Measurements from ENCODE around the gene SNRPB2.

SNRPB2 gene

DNA sequence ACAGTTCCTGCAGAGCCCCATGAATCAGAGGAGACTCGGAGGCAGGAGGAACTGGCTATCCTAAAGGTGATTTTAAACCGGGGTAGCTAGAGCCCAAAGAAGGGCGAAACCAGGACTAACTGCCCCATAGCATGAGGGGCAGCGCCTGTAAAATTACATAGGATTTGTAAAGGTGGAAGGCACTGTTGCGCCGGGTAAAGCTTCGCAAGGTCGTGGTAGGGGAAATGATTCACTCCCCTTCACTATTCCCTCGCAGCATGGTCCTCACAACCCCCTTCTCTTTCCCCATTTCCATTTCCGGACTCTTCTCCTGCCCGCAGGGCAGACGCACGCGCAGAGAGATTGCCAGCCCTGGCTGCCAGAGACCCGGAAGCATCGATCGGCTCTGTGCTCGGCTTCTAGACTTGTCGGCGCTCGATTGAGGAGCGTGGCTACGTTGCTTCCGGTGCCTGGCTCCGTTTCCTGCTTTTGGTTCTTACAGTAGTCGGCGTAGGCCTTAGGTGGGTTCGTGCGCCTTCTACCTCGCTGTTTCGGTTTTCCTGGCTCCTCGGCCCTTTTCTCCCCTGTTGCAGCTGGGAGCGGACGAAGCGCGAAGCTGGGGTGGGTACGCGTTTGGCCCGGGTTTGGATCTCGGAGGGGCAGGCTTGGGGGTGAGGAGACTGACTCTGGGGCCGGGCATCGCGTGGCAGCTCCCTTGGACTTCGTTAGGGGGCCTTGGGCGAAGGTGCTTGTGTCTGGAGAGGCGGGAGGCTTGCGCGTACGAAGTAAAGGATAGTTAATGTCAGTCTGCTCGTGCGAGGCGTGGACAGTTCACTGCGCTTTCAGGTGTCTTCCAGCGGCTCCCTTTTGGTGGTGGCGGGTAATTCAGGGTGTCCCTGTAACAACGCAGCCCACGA, at the start of gene SNRPB2:
Gene SNRPB2 (plus strand): TSS at position 462 of the 896 bp plus-strand sequence. CDS start 1,677 bp downstream, outside the sequence.
- Histone ChIP-seq H3K36me3 (peaks cover 33% of the 10 kb centered on the region), H3K27ac (peak within 1 kb of the TSS; percentile 70), H3K27me3 (peaks cover 45% of the 10 kb centered on the region), H3K4me3 (ENCODE audit: low read depth in 1 of 2, low read length in 1 of 2) (peak within 1 kb of the TSS; percentile 67 to 68), H3K4me1 (ENCODE audit: control insufficient read depth in 1 of 2, insufficient read depth in 1 of 2, low read depth in 1 of 2, low read length in 1 of 2) (peaks cover 12 to 14% of the 10 kb centered on the region in 2 experiments), H3K9me3 (no peaks in the 10 kb centered on the region)
- TF ChIP-seq, protein P1, sequence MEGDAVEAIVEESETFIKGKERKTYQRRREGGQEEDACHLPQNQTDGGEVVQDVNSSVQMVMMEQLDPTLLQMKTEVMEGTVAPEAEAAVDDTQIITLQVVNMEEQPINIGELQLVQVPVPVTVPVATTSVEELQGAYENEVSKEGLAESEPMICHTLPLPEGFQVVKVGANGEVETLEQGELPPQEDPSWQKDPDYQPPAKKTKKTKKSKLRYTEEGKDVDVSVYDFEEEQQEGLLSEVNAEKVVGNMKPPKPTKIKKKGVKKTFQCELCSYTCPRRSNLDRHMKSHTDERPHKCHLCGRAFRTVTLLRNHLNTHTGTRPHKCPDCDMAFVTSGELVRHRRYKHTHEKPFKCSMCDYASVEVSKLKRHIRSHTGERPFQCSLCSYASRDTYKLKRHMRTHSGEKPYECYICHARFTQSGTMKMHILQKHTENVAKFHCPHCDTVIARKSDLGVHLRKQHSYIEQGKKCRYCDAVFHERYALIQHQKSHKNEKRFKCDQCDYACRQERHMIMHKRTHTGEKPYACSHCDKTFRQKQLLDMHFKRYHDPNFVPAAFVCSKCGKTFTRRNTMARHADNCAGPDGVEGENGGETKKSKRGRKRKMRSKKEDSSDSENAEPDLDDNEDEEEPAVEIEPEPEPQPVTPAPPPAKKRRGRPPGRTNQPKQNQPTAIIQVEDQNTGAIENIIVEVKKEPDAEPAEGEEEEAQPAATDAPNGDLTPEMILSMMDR (IDR thresholded peaks at IDR 0.05) = no peak

DNA sequence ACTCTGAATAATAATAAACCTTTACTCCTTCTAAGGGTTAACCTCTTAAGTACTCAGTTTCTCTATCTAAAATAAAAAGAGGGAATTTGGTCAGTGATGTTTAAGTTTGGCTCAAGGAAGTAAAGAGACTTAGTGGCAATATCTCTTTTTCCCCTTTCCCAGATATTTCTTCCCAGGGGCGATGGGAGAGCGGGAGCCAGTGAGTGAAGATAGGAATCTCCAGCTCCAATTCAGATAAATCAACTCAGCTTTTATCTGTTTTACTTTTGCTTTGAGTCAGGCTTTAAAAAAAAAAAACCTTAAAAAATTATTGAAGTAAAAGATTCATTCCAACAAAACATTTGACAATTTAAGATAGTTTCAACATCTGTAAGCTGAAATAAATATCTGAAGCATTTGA, 45.4 kb upstream of the SNRPB2 start:
- H3K27me3 ChIP-seq = no peaks in the 10 kb centered on the region
- H3K4me1 ChIP-seq (ENCODE audit: control insufficient read depth in 1 of 2, insufficient read depth in 1 of 2, low read depth in 1 of 2, low read length in 1 of 2) = no peaks in the 10 kb centered on the region
- no peak overlapping the region for H3K27ac ChIP-seq
- H3K36me3 ChIP-seq = no peaks in the 10 kb centered on the region
- TF ChIP-seq, protein P1 (IDR thresholded peaks at IDR 0.05) = no peak
- no peaks in the 10 kb centered on the region for H3K9me3 ChIP-seq
- no peak overlapping the region for H3K4me3 ChIP-seq (ENCODE audit: low read depth in 1 of 2, low read length in 1 of 2)

DNA sequence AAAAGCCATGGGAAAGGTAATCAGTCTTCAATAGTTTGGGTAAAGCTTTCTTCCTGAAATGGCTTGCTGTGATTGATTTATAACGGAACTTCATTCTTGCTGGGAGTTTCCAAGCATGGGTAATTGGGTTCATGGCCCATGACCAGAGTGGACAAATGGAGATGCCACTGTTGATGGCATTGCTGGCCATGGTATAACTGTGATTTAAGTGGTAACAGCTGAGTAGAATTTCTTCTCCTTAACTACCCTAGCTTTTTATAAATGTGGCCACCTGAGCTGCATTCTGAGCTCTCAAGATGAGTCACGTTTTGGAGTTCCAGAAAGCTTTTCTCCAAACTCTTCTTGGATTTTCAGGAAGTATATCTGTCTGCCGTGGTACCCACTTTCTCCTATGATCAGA, 39.9 kb upstream of the SNRPB2 start:
- H3K4me1 ChIP-seq (ENCODE audit: control insufficient read depth in 1 of 2, insufficient read depth in 1 of 2, low read depth in 1 of 2, low read length in 1 of 2) = no peaks in the 10 kb centered on the region
- peaks cover 6% of the 10 kb centered on the region for H3K27me3 ChIP-seq
- H3K4me3 ChIP-seq (ENCODE audit: low read depth in 1 of 2, low read length in 1 of 2) = no peak overlapping the region
- H3K9me3 ChIP-seq = no peaks in the 10 kb centered on the region
- H3K36me3 ChIP-seq = no peaks in the 10 kb centered on the region
- TF ChIP-seq, protein P1 (IDR thresholded peaks at IDR 0.05) = no peak
- no peak overlapping the region for H3K27ac ChIP-seq

DNA sequence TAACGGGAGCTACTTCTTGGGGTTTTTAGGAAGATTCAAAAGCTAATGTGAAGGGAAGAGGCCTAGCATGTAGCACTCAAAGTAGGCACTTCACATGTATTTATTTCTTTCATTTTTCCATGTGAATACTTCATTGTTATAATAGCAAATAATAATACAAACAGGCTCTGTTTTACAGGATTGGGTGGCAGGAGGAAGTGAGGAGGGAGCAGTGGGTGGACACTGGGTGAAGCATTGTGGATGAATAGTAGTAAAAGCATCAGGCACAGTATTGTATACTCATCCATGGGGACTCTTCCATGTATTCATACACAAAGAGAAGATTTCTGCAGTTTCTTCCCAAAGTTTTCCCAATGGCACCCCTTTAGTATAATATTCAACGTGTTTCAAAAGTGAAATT, 38.4 kb upstream of the SNRPB2 start:
- Histone ChIP-seq H3K27me3 (peaks cover 6% of the 10 kb centered on the region), H3K27ac (no peak overlapping the region), H3K4me1 (ENCODE audit: control insufficient read depth in 1 of 2, insufficient read depth in 1 of 2, low read depth in 1 of 2, low read length in 1 of 2) (no peaks in the 10 kb centered on the region), H3K9me3 (no peaks in the 10 kb centered on the region), H3K4me3 (ENCODE audit: low read depth in 1 of 2, low read length in 1 of 2) (no peak overlapping the region), H3K36me3 (no peaks in the 10 kb centered on the region)
- TF ChIP-seq, protein P1 (IDR thresholded peaks at IDR 0.05) = no peak

DNA sequence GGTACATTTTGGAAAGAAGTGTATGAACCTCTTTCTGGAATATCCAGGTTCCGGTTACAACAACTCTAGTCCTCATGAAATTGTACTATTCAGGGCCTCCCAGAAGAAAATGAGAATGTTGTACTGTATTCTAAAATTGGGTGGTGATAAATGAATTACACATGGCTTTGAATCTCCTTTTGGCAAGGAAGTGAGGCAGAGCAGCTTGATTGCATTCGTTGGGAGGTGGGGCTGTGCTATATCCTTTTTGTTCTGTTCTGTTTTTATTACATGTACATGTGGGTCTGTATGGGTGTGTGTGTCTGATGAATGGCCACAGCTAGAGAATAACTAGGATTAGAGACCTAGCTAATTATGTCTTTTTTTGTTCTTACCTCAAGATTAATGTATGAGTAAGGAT, 37.8 kb upstream of the SNRPB2 start:
- Histone ChIP-seq H3K27me3 (peaks cover 6% of the 10 kb centered on the region), H3K4me3 (ENCODE audit: low read depth in 1 of 2, low read length in 1 of 2) (no peak overlapping the region), H3K27ac (no peak overlapping the region), H3K36me3 (no peaks in the 10 kb centered on the region), H3K9me3 (no peaks in the 10 kb centered on the region), H3K4me1 (ENCODE audit: control insufficient read depth in 1 of 2, insufficient read depth in 1 of 2, low read depth in 1 of 2, low read length in 1 of 2) (no peaks in the 10 kb centered on the region)
- TF ChIP-seq, protein P1 (IDR thresholded peaks at IDR 0.05) = no peak

All from neutrophil (primary cell).